Measurements from ENCODE around the gene PIM1. TPM values are rescaled to one million over a fixed set of nuclear protein-coding genes. Genes with fewer than 3 reads are reported as not detected.

Gene PIM1
- polyA plus RNA-seq, 4 donors = 26.0 to 118 (median 57.8) TPM

Other genes with a start within 250 kb of the PIM1 start
- gene PI16, start 215.4 kb upstream of the PIM1 start, polyA plus RNA-seq = 1 to 10 TPM in 1 of 4 donors, under 1 TPM in 2, not detected in 1; 0.09 to 2.3 (median 0.27) TPM
- gene MTCH1, start 184.0 kb upstream of the PIM1 start, polyA plus RNA-seq = 100 to 1,000 TPM; 122 to 134 (median 124) TPM
- 10 to 100 TPM in 1 of 4 donors, 1 to 10 TPM in 3; 1.1 to 11.6 (median 7.3) TPM for gene FGD2, start 164.5 kb upstream of the PIM1 start, polyA plus RNA-seq
- gene TBC1D22B, start 87.6 kb downstream of the PIM1 start, polyA plus RNA-seq = 10 to 100 TPM in 2 of 4 donors, 1 to 10 TPM in 2; 6.4 to 11.2 (median 8.6) TPM
- gene TMEM217, start 88.0 kb downstream of the PIM1 start, polyA plus RNA-seq = 1 to 10 TPM in 1 of 4 donors, under 1 TPM in 3; 0.38 to 1.6 (median 0.84) TPM
- 10 to 100 TPM; 12.7 to 14.4 (median 13.4) TPM for gene RNF8, start 183.8 kb downstream of the PIM1 start, polyA plus RNA-seq

All from small intestine (tissue), 4 donors.